ENCODE results near the gene MISP.

GRCh38 chr19:715347-715746, 35.6 kb upstream of the MISP start:
- TF ChIP-seq CTCF (IDR thresholded peaks at IDR 0.05; ENCODE audit: insufficient read depth, low read length) (no peak), POLR2AphosphoS5 (IDR thresholded peaks at IDR 0.05; ENCODE audit: low read depth) (no peak), SPI1 (IDR thresholded peaks at IDR 0.05; ENCODE audit: borderline replicate concordance, low read depth) (no peak), REST (IDR thresholded peaks at IDR 0.05; ENCODE audit: insufficient replicate concordance, low read depth) (no peak), GABPA (IDR thresholded peaks at IDR 0.05; ENCODE audit: low read depth) (no peak)
